ENCODE results near the gene ZBTB26. TPM values are rescaled to one million over a fixed set of nuclear protein-coding genes. Genes with fewer than 3 reads are reported as not detected.
"Not testable (repeated sequence)": the region's sequence is repeated elsewhere in the genome, so short reads cannot be mapped to it uniquely, and the experiment has no call there.

ZBTB26 gene
- total RNA-seq, 1 experiment from 2014 or later: 3.2 TPM

GRCh38 chr9:122904823-122905710 lies 26.2 kb downstream of the ZBTB26 start, which contains the start of gene RC3H2:
Gene RC3H2 (minus strand): TSS chr9:122905359. CDS start chr9:122897509, 7,850 bp downstream.
- peaks cover 7% of the 10 kb centered on the region; the same call in 1 of the 2 replicates for H3K4me1 ChIP-seq (replicated peaks)
- DNase-seq (ENCODE audit: low read depth in 1 of 2, low spot score in 2 of 2): peak; percentile 98 to 99
- no peaks in the 10 kb centered on the region for H3K27me3 ChIP-seq (replicated peaks)
- peaks cover 16% of the 10 kb centered on the region for H3K36me3 ChIP-seq
- peak within 1 kb of the TSS; percentile 63 for H3K27ac ChIP-seq
- peak within 1 kb of the TSS; percentile 81 for H3K4me3 ChIP-seq
- no peaks in the 10 kb centered on the region for H3K9me3 ChIP-seq (replicated peaks)

GRCh38 chr9:122904466-122904822 lies 26.9 kb downstream of the ZBTB26 start:
- peak; percentile 56 to 69 for DNase-seq (ENCODE audit: low read depth in 1 of 2, low spot score in 2 of 2)
- Histone ChIP-seq H3K9me3 (replicated peaks) (no peaks in the 10 kb centered on the region), H3K27me3 (replicated peaks) (no peaks in the 10 kb centered on the region), H3K27ac (peak overlapping the region; percentile 63), H3K4me3 (peak overlapping the region; percentile 81), H3K4me1 (replicated peaks) (peaks cover 7% of the 10 kb centered on the region; the same call in 1 of the 2 replicates), H3K36me3 (peaks cover 10% of the 10 kb centered on the region)

DNA sequence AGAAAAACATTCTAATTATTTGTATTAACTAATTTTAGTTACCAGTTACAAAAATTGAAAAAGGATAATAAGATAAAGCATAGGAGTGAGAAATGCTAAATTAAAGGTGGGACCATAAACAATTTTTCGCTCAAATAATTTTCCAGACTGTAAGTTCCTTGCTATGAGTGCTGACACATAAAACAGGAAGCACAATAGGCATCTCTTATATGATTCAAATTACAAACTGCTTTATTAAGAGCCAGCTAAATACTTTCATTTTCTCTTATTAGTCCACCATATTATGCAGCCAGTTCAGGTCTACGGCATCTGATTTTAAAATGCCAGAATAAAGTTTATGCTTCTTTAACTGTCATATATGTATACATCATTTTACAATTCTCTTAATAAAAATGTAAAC lies 30.5 kb downstream of the ZBTB26 start:
- no peak for DNase-seq (ENCODE audit: low read depth in 1 of 2, low spot score in 2 of 2)
- peaks cover 28% of the 10 kb centered on the region for H3K36me3 ChIP-seq
- H3K9me3 ChIP-seq (replicated peaks): no peaks in the 10 kb centered on the region
- H3K27ac ChIP-seq: no peak overlapping the region
- peaks cover 7% of the 10 kb centered on the region; the same call in 1 of the 2 replicates for H3K4me1 ChIP-seq (replicated peaks)
- H3K27me3 ChIP-seq (replicated peaks): no peaks in the 10 kb centered on the region
- no peak overlapping the region for H3K4me3 ChIP-seq

- Histone ChIP-seq H3K36me3 (peaks cover 45% of the 10 kb centered on the region), H3K4me3 (no peak overlapping the region), H3K27ac (no peak overlapping the region), H3K27me3 (replicated peaks) (no peaks in the 10 kb centered on the region), H3K4me1 (replicated peaks) (0 out of 2 replicates have a peak, but pooled peaks cover 1% of the 10 kb centered on the region), H3K9me3 (replicated peaks) (no peaks in the 10 kb centered on the region)
- no peak for DNase-seq (ENCODE audit: low read depth in 1 of 2, low spot score in 2 of 2)
These were observed 33.3 kb downstream of the ZBTB26 start for GRCh38 chr9:122897969-122898368.

DNA sequence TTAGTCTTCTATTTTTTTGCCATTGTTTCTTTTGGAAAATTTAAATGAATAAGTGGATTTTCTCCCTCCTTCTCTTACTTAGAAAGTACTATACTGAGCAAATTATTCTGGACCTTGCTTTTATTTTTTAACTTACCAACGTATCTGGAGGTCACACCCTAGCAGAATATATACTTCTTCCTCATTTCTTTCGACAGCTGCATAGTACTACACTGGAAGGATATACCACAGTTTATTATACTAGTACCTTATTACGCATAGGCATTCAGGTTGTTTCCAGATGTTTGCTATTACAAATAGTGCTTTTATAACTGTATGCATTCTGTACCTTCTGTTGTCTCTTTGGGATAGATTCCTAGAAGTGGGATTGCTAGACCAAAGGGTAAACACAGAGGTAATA lies 42.8 kb downstream of the ZBTB26 start:
- H3K36me3 ChIP-seq: peaks cover 77% of the 10 kb centered on the region
- no peaks in the 10 kb centered on the region for H3K9me3 ChIP-seq (replicated peaks)
- no peak overlapping the region for H3K27ac ChIP-seq
- no peaks in the 10 kb centered on the region for H3K27me3 ChIP-seq (replicated peaks)
- H3K4me3 ChIP-seq: no peak overlapping the region
- no peaks in the 10 kb centered on the region for H3K4me1 ChIP-seq (replicated peaks)
- DNase-seq (ENCODE audit: low read depth in 1 of 2, low spot score in 2 of 2): no peak

GRCh38 chr9:122883125-122883524 lies 48.2 kb downstream of the ZBTB26 start:
- Histone ChIP-seq H3K27ac (no peak overlapping the region), H3K36me3 (peaks cover 82% of the 10 kb centered on the region), H3K4me1 (replicated peaks) (no peaks in the 10 kb centered on the region), H3K9me3 (replicated peaks) (no peaks in the 10 kb centered on the region), H3K4me3 (no peak overlapping the region), H3K27me3 (replicated peaks) (no peaks in the 10 kb centered on the region)
- DNase-seq (ENCODE audit: low read depth in 1 of 2, low spot score in 2 of 2): no peak

DNA sequence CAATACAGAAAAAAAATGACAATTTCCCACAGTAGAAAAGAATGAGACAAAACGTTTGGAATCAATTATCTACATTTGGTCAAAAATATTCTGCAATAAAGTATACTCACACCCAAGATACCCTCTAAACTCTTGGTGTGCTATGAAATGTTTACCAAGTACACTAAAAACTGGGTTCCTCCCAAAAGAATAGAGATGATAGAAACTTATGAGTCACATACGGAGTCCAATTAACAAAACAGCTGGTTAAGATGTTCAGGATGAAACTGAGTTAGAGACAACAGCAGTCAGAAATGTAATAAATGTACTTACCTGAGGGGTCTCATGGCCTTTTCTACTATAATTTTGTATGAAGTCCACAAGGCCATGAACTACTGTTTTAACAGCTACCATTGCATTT lies 51.9 kb downstream of the ZBTB26 start:
- Histone ChIP-seq H3K27me3 (replicated peaks) (no peaks in the 10 kb centered on the region), H3K27ac (no peak overlapping the region), H3K9me3 (replicated peaks) (no peaks in the 10 kb centered on the region), H3K4me3 (no peak overlapping the region), H3K4me1 (replicated peaks) (no peaks in the 10 kb centered on the region), H3K36me3 (peaks cover 88% of the 10 kb centered on the region)
- no peak for DNase-seq (ENCODE audit: low read depth in 1 of 2, low spot score in 2 of 2)

- Histone ChIP-seq H3K9me3 (replicated peaks) (no peaks in the 10 kb centered on the region), H3K36me3 (peaks cover 81% of the 10 kb centered on the region), H3K4me3 (no peak overlapping the region), H3K4me1 (replicated peaks) (no peaks in the 10 kb centered on the region), H3K27ac (no peak overlapping the region), H3K27me3 (replicated peaks) (no peaks in the 10 kb centered on the region)
- DNase-seq (ENCODE audit: low read depth in 1 of 2, low spot score in 2 of 2): no peak
These were observed 55.8 kb downstream of the ZBTB26 start for GRCh38 chr9:122875523-122875922.

GRCh38 chr9:122867276-122867675 lies 64.0 kb downstream of the ZBTB26 start:
- not testable (repeated sequence) for H3K27ac ChIP-seq; H3K27me3 ChIP-seq (replicated peaks); H3K4me1 ChIP-seq (replicated peaks); H3K9me3 ChIP-seq (replicated peaks); DNase-seq (ENCODE audit: low read depth in 1 of 2, low spot score in 2 of 2); H3K4me3 ChIP-seq
- H3K36me3 ChIP-seq: peaks cover 25% of the 10 kb centered on the region

DNA sequence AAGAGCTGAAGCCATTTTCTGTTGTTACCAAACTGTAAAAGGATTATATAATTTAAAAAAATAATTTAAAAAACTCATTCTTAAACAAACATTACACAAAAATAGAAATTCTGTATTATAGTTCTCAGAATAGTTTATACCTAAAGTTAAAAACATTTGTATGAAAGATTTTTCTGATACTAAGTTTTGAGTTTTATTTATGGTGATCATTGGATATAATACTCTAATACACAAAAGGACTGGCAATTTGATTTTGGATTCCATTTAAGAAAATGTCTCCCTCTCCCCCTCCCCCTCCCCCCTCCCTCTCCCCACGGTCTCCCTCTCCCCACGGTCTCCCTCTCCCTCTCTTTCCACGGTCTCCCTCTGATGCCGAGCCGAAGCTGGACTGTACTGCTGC lies 65.2 kb downstream of the ZBTB26 start:
- no peaks in the 10 kb centered on the region for H3K9me3 ChIP-seq (replicated peaks)
- peaks cover 19% of the 10 kb centered on the region for H3K36me3 ChIP-seq
- H3K4me3 ChIP-seq: no peak overlapping the region
- H3K27me3 ChIP-seq (replicated peaks): no peaks in the 10 kb centered on the region
- no peak overlapping the region for H3K27ac ChIP-seq
- H3K4me1 ChIP-seq (replicated peaks): peaks cover under 1% of the 10 kb centered on the region; the same call in 1 of the 2 replicates
- no peak for DNase-seq (ENCODE audit: low read depth in 1 of 2, low spot score in 2 of 2)

Other genes starting within 250 kb of the ZBTB26 start
- not detected in 2 replicates for gene OR1L4, start 207.5 kb downstream of the ZBTB26 start, total RNA-seq (2014; rRNA removed; shearing (Covaris generic))
- not detected in 2 replicates for gene OR1L6, start 189.2 kb downstream of the ZBTB26 start, total RNA-seq (2014; rRNA removed; shearing (Covaris generic))
- gene OR5C1, start 142.6 kb downstream of the ZBTB26 start, total RNA-seq (2014; rRNA removed; shearing (Covaris generic)): not detected in 2 replicates
- gene OR1K1, start 131.4 kb downstream of the ZBTB26 start, total RNA-seq (2014; rRNA removed; shearing (Covaris generic)): not detected in 2 replicates
- gene PDCL, start 102.9 kb downstream of the ZBTB26 start, total RNA-seq (2014; rRNA removed; shearing (Covaris generic)): 28.4 and 31.1 TPM in 2 replicates
- gene RC3H2, start 26.2 kb downstream of the ZBTB26 start, total RNA-seq (2014; rRNA removed; shearing (Covaris generic)): 29.4 and 41.1 TPM in 2 replicates
- gene ZBTB6, start 18.2 kb downstream of the ZBTB26 start, total RNA-seq (2014; rRNA removed; shearing (Covaris generic)): 9.7 and 11.9 TPM in 2 replicates
- gene RABGAP1, start 9.5 kb upstream of the ZBTB26 start, total RNA-seq (2014; rRNA removed; shearing (Covaris generic)): 27.8 and 55.6 TPM in 2 replicates
- not detected in 2 replicates for gene GPR21, start 102.2 kb upstream of the ZBTB26 start, total RNA-seq (2014; rRNA removed; shearing (Covaris generic))